Psoas muscle (tissue), 8 donors: Measurements from ENCODE around the gene FGF9. TPM values are rescaled to one million over a fixed set of nuclear protein-coding genes. Genes with fewer than 3 reads are reported as not detected.

Source experiments
- ATAC-seq, 4 donors: fragments of 200-7000 bp; cut with Tn5 transposase; one replicate each; pipeline ENCODE4 v1.9.1; 2020; ENCODE audit warnings: moderate library complexity in 3 of 4, mild to moderate bottlenecking in 2 of 4
- DNase-seq, 2 donors: peaks; one replicate each; pipeline ENCODE4 v3.0.0-alpha.2; 2020
- H3K27ac ChIP-seq: fragments of 200-600 bp; one replicate; pipeline ENCODE4 v1.8.0; 2022
- H3K27me3 ChIP-seq, 3 donors: fragments of 200-600 bp in 1 of 3; one replicate each; pipeline versions ENCODE4 v1.6.1 to v1.8.0; 2013 to 2022; ENCODE audit warnings: low read length in 2 of 3, mild to moderate bottlenecking in 2 of 3, moderate library complexity in 1 of 3; ENCODE audit not compliant: insufficient read depth in 3 of 3
- H3K36me3 ChIP-seq, 2 donors: fragments of 200-600 bp in 1 of 2; one replicate each; pipeline versions ENCODE4 v1.6.1 to v1.8.0; 2013 to 2022; ENCODE audit warnings: low read depth in 1 of 2, mild to moderate bottlenecking in 1 of 2, moderate library complexity in 1 of 2; ENCODE audit not compliant: insufficient read depth in 1 of 2
- H3K4me1 ChIP-seq: fragments of 200-600 bp; one replicate; pipeline ENCODE4 v1.8.0; 2022
- H3K4me3 ChIP-seq: fragments of 200-600 bp; one replicate; pipeline ENCODE4 v1.8.0; 2022; ENCODE audit warnings: mild to moderate bottlenecking
- H3K9me3 ChIP-seq: fragments of 200-600 bp; one replicate; pipeline ENCODE4 v1.8.0; 2022
- WGBS, 3 donors: extraction: QIAGEN DNeasy Blood & Tissue Kit; methylation state at CpG; one replicate each; pipeline versions ENCODE4 v1.1.6 to v1.1.7; 2013; 5-methylcytosine and 5-hydroxymethylcytosine counted together
- intact Hi-C, 2 donors: fragments of 100-400 bp; cut with DNase I; formaldehyde crosslinking; loops; one replicate each; pipeline versions ENCODE4 v1.11.0 to v1.14.2; 2022
- long read RNA-seq, 2 donors: library from polyadenylated mRNA; unstranded; transcript quantifications; one replicate each; pipeline ENCODE4 v2.0.0, GENCODE V29; 2021
- polyA plus RNA-seq, 3 donors: library from polyadenylated mRNA; stranded (reverse); fragments of 200-250 nt; gene quantifications; one replicate each; pipeline ENCODE4 v1.2.3, GENCODE V29; 2013
- total RNA-seq, 4 donors: library from RNA; stranded (reverse); fragmentation: NEBNext Ultra II Directional in 2 of 4; extraction: Animal tissue kit (Norgen Biotek cat#: 25700) in 2 of 4; gene quantifications; one replicate each; pipeline versions ENCODE4 v1.2.1 to v1.2.4, GENCODE V29; 2021 to 2023
- TF ChIP-seq, protein P1 (sequence below): fragments of 200-600 bp; IDR thresholded peaks from one replicate; pipeline ENCODE4 v1.8.0; 2022; ENCODE audit warnings: antibody characterized with exemption
- donor health status: healthy with polysubstance abuse.
- donor health status: DM: no; HTN: no; CAD: no; lungs with moderate emphysema.
- donor health status: Bipolar disorder and iron deficiency.
- donor health status: healthy.
- donor health status: DM: yes; HTN: yes; CAD: no.
- donor health status: DM: no; HTN: no; CAD: no.
- donor health status: DM: no; HTN: no; CAD: no.
- donor health status: DM: yes; HTN: yes; CAD: no.

The FGF9 gene
- total RNA-seq (1 to 10 TPM; 1.2 to 1.7 (median 1.6) TPM), polyA plus RNA-seq (under 1 TPM; 0.69 to 1.00 (median 0.72) TPM)
- long read RNA-seq, donor 1, full-length matches to known transcripts, result 1 of 1 reads
- long read RNA-seq, donor 1, partial matches to known transcripts, result 0 of 1 reads
- long read RNA-seq, donor 1, other reads (novel, unspliced or antisense), result 0 of 1 reads
- long read RNA-seq, donor 2, partial matches to known transcripts, result 0 of 2 reads
- long read RNA-seq, donor 2, other reads (novel, unspliced or antisense), result 2 of 2 reads

GRCh38 chr13:21670883-21671619 is at the start of gene FGF9:
Gene FGF9 (plus strand): TSS chr13:21671073. CDS start chr13:21671913, 840 bp downstream.
- no peaks in the 10 kb centered on the region for H3K36me3 ChIP-seq
- H3K4me1 ChIP-seq, result peaks cover 17% of the 10 kb centered on the region
- H3K9me3 ChIP-seq, result no peaks in the 10 kb centered on the region
- intact Hi-C loops, result no loop called here
- 0 to 1% (median 1%) methylated on average over 59 to 62 of the region's 62 CpGs for WGBS, 3 donors
- DNase-seq (peak; percentile 81 to 85), ATAC-seq (peak; percentile 86 to 89 (median 87))
- peak within 1 kb of the TSS; percentile 41 for H3K27ac ChIP-seq
- TF ChIP-seq, protein P1, sequence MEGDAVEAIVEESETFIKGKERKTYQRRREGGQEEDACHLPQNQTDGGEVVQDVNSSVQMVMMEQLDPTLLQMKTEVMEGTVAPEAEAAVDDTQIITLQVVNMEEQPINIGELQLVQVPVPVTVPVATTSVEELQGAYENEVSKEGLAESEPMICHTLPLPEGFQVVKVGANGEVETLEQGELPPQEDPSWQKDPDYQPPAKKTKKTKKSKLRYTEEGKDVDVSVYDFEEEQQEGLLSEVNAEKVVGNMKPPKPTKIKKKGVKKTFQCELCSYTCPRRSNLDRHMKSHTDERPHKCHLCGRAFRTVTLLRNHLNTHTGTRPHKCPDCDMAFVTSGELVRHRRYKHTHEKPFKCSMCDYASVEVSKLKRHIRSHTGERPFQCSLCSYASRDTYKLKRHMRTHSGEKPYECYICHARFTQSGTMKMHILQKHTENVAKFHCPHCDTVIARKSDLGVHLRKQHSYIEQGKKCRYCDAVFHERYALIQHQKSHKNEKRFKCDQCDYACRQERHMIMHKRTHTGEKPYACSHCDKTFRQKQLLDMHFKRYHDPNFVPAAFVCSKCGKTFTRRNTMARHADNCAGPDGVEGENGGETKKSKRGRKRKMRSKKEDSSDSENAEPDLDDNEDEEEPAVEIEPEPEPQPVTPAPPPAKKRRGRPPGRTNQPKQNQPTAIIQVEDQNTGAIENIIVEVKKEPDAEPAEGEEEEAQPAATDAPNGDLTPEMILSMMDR, result no peak
- peak within 1 kb of the TSS; percentile 79 for H3K4me3 ChIP-seq
- peaks cover 0 to 65% (median 5%) of the 10 kb centered on the region in 3 donors for H3K27me3 ChIP-seq

- intact Hi-C loops, result no loop called here
- Histone ChIP-seq H3K27me3 (peaks cover 0 to 6% (median 0%) of the 10 kb centered on the region in 3 donors), H3K9me3 (no peaks in the 10 kb centered on the region), H3K36me3 (no peaks in the 10 kb centered on the region), H3K4me3 (no peak overlapping the region), H3K4me1 (no peaks in the 10 kb centered on the region), H3K27ac (no peak overlapping the region)
- 62 to 68% (median 63%) methylated on average over 8 of the region's 8 CpGs for WGBS, 3 donors
- no peak for DNase-seq
- TF ChIP-seq, protein P1, result no peak
- no peak for ATAC-seq
Measured at GRCh38 chr13:21625366-21625765, 45.5 kb upstream of the FGF9 start.

DNA sequence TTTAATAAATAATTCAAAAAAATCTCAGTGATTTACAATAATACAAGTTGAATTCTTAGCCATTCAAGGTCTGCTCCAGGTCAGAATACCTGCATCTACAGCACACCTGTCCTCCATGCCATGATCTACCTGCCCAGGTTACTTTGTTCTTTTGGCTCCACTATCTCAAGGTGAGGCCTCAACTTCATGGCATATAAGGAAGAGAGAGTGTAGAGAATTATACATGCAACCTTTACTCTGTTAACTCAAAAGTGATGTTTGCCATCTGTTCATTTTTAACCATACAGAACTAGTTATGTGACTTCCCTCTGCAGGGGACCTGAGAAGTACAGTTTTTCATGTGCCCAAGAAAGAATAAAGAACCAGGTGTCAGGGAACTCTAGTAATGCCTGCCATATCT is 38.7 kb upstream of the FGF9 start:
- Histone ChIP-seq H3K4me1 (no peaks in the 10 kb centered on the region), H3K36me3 (no peaks in the 10 kb centered on the region), H3K27me3 (peaks cover 0 to 2% (median 0%) of the 10 kb centered on the region in 3 donors), H3K9me3 (peaks cover 12% of the 10 kb centered on the region), H3K27ac (no peak overlapping the region), H3K4me3 (no peak overlapping the region)
- no peak for DNase-seq
- TF ChIP-seq, protein P1, result no peak
- ATAC-seq, result no peak
- intact Hi-C loops, result no loop called here

GRCh38 chr13:21636656-21637055 is 34.2 kb upstream of the FGF9 start:
- intact Hi-C loops, result loop anchor here (5.0 kb wide), 1 partner anchor 641 kb away; no protein-coding TSS in a partner anchor
- no peak for ATAC-seq
- Histone ChIP-seq H3K27me3 (peaks cover 0 to 2% (median 0%) of the 10 kb centered on the region in 3 donors), H3K9me3 (peaks cover 3% of the 10 kb centered on the region), H3K4me1 (no peaks in the 10 kb centered on the region), H3K4me3 (no peak overlapping the region), H3K36me3 (no peaks in the 10 kb centered on the region), H3K27ac (no peak overlapping the region)
- TF ChIP-seq, protein P1, result no peak
- no peak for DNase-seq
- 89 to 94% (median 93%) methylated on average over 3 of the region's 3 CpGs for WGBS, 3 donors
